Measurements from ENCODE around the gene VEGFA. TPM values are rescaled to one million over a fixed set of nuclear protein-coding genes. Genes with fewer than 3 reads are reported as not detected.

VEGFA gene
- total and polyA plus RNA-seq, 2 of the 8 experiments (the other 6 are each of a cell fraction or from before 2014, with no cell fraction given), result 42.2 to 58.5 TPM

GRCh38 chr6:43803783-43804549, 34.0 kb downstream of the VEGFA start:
- no peak overlapping the region for H2AFZ ChIP-seq (ENCODE audit: low read length)
- CTCF ChIA-PET (ENCODE audit: partially characterized antibody), result interaction anchor here (0.6 to 3.1 kb wide), 5 partner anchors 7 to 258 kb away, joined by 3 to 17 read pairs (median 5); no protein-coding TSS in a partner anchor
- no peaks in the 10 kb centered on the region for H3K9me3 ChIP-seq (ENCODE audit: insufficient read depth in 2 of 2, low read depth in 1 of 2, low read length in 1 of 2)
- H2BK12ac ChIP-seq (ENCODE audit: low read depth, low read length), result no peak overlapping the region
- H3K9ac ChIP-seq (replicated peaks in 1 of 4; ENCODE audit: extremely low read depth in 1 of 4, low read depth in 3 of 4, low read length in 3 of 4), result no peak overlapping the region
- H3K56ac ChIP-seq (replicated peaks; ENCODE audit: insufficient read length, low read depth, low read length), result no peak overlapping the region
- no peaks in the 10 kb centered on the region for H3K36me3 ChIP-seq (ENCODE audit: control insufficient read depth in 2 of 4, insufficient read depth in 4 of 4, low read length in 3 of 4)
- H2BK15ac ChIP-seq (ENCODE audit: low read length), result no peak overlapping the region
- no peaks in the 10 kb centered on the region for H3K79me1 ChIP-seq (ENCODE audit: low read depth, low read length)
- H3K27me3 ChIP-seq (replicated peaks in 1 of 4; ENCODE audit: control insufficient read depth in 3 of 4, extremely low read depth in 1 of 4, insufficient read depth in 3 of 4, low read length in 3 of 4), result no peaks in the 10 kb centered on the region; a peak in 1 of 7 replicates
- no peak overlapping the region for H3K27ac ChIP-seq (ENCODE audit: low read depth, low read length)
- 51% methylated on average over 2 of the region's 2 CpGs; no CpG with 5 or more reads in 1 of the 2 experiments for WGBS, 2 experiments (ENCODE audit: extremely low coverage in 1 of 2, insufficient coverage in 1 of 2, insufficient read length in 1 of 2, insufficient replicate concordance in 2 of 2, low coverage in 1 of 2, low lambda C conversion rate in 2 of 2, missing lambda C conversion rate in 1 of 2)
- H3K23me2 ChIP-seq (ENCODE audit: low read depth, low read length), result no peaks in the 10 kb centered on the region
- no peaks in the 10 kb centered on the region; a peak in 1 of 7 replicates for H3K4me1 ChIP-seq (replicated peaks in 1 of 4; ENCODE audit: control insufficient read depth in 3 of 4, insufficient read depth in 4 of 4, low read length in 3 of 4)
- no peaks in the 10 kb centered on the region for H4K20me1 ChIP-seq (replicated peaks in 1 of 2; ENCODE audit: control insufficient read depth in 1 of 2, insufficient read depth in 2 of 2, low read length in 2 of 2)
- no peak overlapping the region for H4K91ac ChIP-seq (replicated peaks; ENCODE audit: insufficient read length, low read length)
- no peak overlapping the region for H3K14ac ChIP-seq (ENCODE audit: insufficient read length)
- no peak overlapping the region for H2BK20ac ChIP-seq (ENCODE audit: low read length)
- TF ChIP-seq BRCA1 (IDR thresholded peaks at IDR 0.05; ENCODE audit: low read depth, low read length) (no peak), HDAC2 (IDR thresholded peaks at IDR 0.05; ENCODE audit: borderline replicate concordance in 1 of 2, low read depth in 2 of 2, low read length in 2 of 2) (no peak), BCL11A (IDR thresholded peaks at IDR 0.05; ENCODE audit: low read depth in 2 of 2, low read length in 2 of 2) (no peak), KDM5A (IDR thresholded peaks at IDR 0.05; ENCODE audit: low read length) (no peak), CHD1 (IDR thresholded peaks at IDR 0.05; ENCODE audit: low read depth, low read length) (no peak)
- H3K4me2 ChIP-seq (ENCODE audit: insufficient read depth in 1 of 2, low read depth in 2 of 2, low read length in 2 of 2), result no peak overlapping the region
- H3K23ac ChIP-seq (ENCODE audit: insufficient read length), result no peak overlapping the region
- no peak overlapping the region for H2AK5ac ChIP-seq (ENCODE audit: low read depth, low read length)
- POLR2A ChIA-PET (ENCODE audit: partially characterized antibody), result no interaction called here
- H4K8ac ChIP-seq (ENCODE audit: extremely low read depth, insufficient read depth, low read length), result no peak overlapping the region
- H3K18ac ChIP-seq (ENCODE audit: extremely low read depth, low read length), result no peak overlapping the region
- no peak overlapping the region for H3K4me3 ChIP-seq (ENCODE audit: extremely low read depth in 1 of 4, insufficient read depth in 2 of 4, low read depth in 3 of 4, low read length in 4 of 4)
- no peaks in the 10 kb centered on the region for H3K79me2 ChIP-seq (ENCODE audit: control insufficient read depth in 1 of 2, insufficient read depth in 2 of 2, low read length in 2 of 2)
- no peak overlapping the region for H2BK5ac ChIP-seq (ENCODE audit: low read depth, low read length)
- DNase-seq (ENCODE audit: low read depth in 1 of 2, low spot score in 2 of 2), result no peak
- FAIRE-seq, result no peak
- H4K5ac ChIP-seq (ENCODE audit: insufficient read length, low read depth, low read length), result no peak overlapping the region
- H2BK120ac ChIP-seq (replicated peaks; ENCODE audit: low read depth, low read length), result no peak overlapping the region
- no peak overlapping the region for H3K4ac ChIP-seq (replicated peaks; ENCODE audit: insufficient read length, low read depth, low read length)
